GM21367 (cell line): ENCODE data around the gene PDE11A.
"Not testable (repeated sequence)": the region's sequence is repeated elsewhere in the genome, so short reads cannot be mapped to it uniquely, and the experiment has no call there.

Experiments
- ATAC-seq: cut with Tn5 transposase; IDR thresholded peaks from one replicate; pipeline ENCODE4 v1.9.1; 2021; ENCODE audit not compliant: unreplicated experiment

PDE11A gene

GRCh38 chr2:178074123-178075005, 1.8 kb upstream of the PDE11A start:
- ATAC-seq: no peak

DNA sequence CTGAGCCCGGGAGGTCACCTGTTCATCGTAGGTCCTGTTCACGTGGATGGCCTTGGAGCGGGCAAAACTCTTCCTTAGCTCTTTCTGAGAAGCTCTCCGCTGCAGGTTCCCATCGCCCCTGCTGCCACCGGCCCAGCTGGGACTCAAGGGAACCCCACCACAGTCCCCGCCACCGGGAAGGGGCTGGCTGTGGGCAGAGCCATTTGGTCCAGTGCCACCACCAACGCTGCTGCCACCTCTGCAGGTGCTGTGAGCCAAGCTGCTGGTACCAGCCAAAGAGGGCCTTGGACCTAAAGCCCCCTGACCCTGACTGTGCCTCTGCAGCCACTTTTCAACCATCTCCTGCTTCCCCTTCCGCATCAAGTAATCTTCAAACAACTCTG, 586 bp downstream of the PDE11A start:
- no peak for ATAC-seq

DNA sequence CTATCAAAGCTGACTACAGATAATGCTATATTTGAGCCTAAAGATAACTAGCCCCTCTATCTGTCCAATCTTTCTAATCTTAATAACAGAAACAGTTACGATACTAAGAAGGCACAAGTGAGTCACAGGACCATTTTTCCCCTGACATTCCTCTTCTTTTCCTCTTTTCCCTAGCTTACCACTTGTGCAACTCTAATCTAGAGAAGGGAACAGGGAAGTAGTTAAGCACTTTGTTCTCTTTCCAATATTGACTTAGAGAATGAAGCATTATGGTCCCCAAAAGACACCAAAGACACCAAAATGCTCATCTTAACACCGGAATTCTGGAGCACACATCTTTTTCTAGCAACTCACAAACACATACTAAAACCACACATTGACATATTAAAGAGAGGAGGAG, 1.8 kb downstream of the PDE11A start:
- ATAC-seq: no peak

DNA sequence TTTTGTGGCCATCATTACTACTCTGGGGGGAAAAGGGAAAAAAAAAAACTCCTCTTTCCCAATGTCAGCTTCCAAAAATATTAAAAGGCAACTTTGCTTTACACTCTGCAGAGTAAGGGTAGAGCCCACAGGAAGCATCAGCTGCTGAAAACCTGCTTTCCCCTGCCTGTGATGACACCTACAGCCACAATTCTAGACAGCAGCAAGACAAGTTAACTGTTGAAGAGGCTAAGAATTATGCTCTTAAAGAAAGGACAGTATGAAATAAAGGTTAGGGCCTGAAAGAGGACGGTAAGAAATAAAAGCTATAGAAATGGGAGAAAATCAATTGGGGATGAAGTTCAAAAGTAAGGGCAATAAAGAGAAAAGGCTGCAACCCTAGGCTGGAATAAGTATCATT, 3.0 kb downstream of the PDE11A start:
- no peak for ATAC-seq

DNA sequence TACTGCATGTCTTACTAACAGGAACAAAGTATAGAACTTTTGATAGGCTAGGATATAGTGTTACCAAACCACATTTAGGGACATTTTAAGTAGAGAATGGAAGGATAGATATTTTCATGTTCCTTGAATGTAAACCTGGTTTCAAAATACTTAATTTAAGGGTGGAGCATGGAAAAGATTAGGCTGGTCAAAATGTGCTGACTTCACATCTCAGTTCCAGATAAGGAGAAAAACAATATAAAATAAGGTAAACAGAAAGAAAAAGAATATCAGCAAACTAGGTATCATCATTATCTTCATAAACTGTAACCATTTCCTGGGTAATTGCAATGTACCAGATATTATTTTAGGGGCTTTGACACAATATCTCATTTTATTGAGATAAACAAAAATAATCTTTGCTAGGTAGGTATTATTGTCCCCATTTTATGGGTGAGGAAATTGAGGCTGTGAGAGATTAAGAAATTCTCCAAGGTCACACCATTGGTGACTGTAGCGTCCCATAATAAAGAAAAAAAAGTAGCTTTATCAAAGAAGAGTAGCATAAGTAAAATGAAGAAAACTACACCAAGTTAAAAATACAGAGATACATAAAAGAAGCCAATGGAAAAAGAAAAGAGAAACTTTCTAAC, 3.6 kb downstream of the PDE11A start:
- no peak for ATAC-seq

DNA sequence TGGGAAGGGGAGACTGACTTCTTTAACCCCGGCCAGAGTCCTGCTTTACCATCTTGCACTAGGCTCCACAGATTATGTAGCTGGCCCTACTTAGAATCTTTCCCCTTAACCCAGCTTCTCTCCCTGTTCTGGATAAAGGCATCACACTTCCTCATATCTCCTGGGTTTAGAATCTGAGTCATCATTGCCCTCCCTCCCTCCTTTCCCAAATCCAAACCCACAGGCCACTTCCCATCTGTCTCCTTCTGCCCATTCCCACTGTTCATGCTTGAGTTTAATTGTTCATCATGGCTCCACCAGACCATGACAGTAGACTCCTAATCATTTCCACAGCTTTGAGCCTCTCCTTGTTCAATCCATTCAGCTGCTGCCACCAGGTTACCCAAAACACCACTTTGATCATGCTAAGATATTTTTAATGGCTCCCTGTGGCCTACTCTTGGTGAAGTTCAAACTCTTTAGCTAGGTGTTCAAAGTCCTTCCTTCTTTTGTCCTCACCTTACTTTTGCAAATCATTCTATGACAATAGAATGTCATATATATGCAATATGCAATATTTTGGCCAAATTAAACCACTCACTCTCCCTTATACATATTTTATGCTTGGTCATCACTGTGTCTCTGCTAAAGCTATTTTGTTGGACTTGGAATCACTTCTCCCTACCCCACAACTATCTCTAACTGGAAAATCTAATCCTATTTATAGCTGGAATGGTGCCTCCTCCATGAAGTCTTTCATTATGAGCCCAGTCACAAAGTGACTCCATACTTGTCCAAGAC, 5.5 kb downstream of the PDE11A start:
- no peak for ATAC-seq

DNA sequence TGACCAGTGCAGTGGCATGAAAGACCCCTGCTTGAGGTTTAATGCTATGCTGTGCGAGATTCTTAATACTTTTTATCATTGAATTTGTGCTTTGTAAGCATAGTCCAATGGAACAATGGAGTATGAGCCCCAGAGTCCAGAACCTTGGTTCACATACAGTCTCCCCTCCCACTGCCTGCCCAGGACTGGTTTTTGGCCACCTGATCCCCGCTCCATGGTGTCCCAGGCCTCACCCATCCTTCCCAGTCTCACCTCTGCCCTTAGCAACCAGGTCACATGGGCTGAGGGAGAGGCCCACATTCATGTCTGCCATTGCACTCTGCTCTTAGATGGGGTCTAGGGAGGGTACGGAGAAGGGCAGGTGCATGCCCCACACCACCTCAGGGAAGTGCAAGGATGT, 6.3 kb downstream of the PDE11A start:
- no peak for ATAC-seq

DNA sequence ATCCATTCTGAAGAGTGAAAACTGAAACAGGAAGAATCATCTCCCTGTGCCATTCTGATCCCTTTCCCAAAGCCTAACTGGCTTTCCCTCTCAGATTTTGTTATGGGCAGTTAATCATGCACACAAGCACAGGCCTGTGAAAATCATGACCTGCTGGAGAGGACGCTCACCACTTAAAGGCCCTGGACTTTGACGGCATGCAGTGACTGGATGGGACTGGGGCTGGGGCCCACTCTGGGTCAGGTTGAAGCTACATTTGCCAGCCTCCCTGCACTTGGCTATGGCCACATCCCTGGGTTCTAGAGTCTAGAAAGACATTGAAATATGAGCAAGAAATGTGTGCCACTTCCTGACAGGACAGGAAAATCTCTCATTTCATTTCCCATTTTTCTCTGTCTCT, 12.9 kb downstream of the PDE11A start:
- ATAC-seq: no peak

GRCh38 chr2:178059111-178059510, 13.5 kb downstream of the PDE11A start:
- ATAC-seq: no peak

DNA sequence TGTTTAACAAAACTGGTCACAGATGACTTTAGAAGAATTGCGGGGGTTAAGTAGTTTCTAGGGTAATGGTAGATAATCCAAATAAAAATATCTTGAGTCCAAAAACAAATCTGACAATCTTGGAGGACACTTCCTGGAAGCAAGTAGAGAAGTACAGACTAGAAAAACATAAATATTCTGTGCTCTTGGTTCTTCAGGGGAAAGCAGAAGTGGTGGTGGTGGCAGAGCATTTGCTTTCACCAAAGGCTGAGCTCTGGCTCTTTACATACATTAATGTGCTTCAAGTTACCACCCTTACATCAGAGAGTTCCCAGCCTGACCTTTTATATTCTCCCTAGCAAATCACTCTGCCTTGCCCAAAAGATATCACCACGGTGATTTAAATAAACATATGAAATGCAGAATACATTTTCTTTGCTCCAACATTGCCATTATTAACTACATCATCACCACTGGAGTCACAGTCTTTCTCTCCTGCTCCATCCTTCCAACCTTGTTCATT, 15.3 kb downstream of the PDE11A start:
- no peak for ATAC-seq

- no peak for ATAC-seq
Measured at GRCh38 chr2:178056345-178056744, 16.2 kb downstream of the PDE11A start.

- not testable (repeated sequence) for ATAC-seq
Measured at GRCh38 chr2:178051257-178051656, 21.3 kb downstream of the PDE11A start.

DNA sequence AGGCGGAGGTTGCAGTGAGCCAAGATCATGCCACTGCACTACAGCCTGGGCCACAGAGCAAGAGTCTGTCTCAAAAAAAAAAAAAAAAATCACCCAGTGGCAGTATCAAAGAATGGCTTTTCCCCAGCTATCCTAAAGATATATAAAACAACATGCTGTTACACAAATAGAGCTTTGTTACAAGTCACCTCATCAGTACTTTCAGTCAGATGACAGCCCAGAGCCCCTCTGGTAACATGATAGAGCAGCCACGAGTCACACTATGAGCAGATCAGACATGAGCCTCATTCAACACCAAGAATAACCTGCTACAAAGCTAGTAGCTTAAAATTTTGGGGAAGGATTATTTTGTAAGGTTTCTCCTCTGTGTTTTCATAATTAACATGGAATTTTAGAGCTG, 25.2 kb downstream of the PDE11A start:
- no peak for ATAC-seq

DNA sequence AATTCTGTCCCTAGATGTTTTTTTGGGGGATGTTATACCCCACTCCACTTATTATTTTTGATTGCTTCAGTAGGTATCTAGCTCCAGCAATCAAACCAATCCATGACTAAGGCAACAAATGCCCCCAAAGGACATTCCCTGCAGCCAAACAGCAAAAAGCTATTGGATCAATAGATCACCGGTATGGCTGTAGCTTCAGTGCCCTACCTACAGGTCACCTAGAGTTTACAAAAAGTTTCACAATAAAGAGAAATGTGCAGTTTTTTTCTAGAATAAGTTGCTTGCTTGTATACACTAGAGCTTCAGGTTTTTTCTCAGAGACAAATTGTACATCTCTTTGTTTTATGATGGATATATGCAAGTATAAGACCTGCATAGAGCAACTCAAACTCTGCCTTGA, 27.7 kb downstream of the PDE11A start:
- ATAC-seq: no peak

DNA sequence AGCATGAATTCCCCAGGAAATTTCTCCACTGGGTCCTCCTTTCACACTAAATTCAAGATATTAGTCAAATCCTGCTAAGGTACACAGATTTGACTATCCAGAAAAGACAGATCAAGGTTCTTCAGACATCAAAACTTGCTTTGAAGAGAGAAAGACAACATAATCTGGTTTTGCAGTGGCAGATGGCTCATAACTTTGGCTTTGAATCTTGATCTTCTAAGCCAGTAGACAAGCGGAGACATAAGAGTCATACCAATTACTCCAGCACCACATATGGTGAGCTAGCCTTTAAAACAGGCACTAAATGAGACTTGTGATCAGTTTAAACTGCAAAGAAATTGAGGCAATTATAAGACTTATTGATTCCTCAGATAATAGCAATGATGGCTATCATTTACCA, 29.3 kb downstream of the PDE11A start:
- ATAC-seq: no peak

DNA sequence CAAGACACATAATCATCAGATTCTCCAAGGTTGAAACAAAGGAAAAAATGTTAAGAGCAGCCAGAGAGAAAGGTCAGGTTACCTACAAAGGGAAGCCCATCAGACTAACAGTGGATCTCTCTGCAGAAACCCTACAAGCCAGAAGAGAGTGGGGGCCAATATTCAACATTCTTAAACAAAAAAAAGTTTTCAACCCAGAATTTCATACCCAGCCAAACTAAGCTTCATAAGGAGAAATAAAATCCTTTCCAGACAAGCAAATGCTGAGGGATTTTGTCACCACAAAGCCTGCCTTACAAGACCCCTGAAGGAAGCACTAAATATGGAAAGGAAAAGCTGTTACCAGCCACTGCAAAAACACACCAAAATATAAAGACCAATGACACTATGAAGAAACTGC, 39.0 kb downstream of the PDE11A start:
- not testable (repeated sequence) for ATAC-seq

DNA sequence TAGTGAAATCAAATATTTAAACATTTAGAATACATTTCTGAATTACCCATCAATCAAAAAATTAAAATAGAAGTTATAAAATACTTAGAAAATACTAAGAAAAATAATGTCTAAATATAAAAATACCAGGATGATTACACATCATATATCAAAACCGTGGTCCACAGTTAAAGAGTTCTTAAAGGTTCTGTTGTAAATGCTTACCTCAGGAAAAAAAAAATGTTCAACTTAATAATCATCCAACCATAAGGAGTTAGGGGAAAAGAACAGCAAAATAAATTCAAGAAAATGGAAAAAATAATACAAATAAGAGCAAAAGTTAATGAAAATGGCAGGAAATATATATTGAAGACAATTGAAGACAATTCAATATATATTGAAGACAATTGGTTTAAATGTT, 43.2 kb downstream of the PDE11A start:
- no peak for ATAC-seq

DNA sequence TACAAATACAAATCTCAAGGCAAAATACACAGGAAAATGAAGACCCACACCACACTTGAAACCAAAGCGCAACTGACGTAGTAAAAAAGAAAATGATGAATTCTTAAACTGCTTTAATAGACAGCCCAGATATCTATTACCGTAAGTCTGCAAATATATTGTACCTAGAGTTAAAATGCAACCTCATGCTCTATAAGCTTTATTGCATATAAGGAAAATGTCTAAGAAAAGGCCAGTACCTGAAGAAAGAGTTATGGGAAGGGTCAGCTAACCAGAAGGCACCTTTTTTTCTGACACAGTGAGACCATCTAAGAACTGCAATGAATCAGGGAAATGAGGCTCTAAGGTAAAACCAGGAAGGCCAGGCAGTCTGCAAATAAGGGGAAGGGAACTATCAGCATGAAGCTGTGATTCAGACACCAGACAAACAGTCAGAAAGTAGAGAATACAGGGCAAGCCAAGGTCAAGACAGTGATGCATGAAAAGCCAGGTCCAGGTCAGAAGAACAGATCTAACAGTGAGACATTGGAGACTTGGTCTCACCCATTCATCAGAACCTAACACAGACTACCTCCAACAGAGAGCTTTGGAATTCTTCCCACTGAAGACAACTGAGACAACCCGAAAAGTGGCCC, 46.9 kb downstream of the PDE11A start:
- no peak for ATAC-seq

DNA sequence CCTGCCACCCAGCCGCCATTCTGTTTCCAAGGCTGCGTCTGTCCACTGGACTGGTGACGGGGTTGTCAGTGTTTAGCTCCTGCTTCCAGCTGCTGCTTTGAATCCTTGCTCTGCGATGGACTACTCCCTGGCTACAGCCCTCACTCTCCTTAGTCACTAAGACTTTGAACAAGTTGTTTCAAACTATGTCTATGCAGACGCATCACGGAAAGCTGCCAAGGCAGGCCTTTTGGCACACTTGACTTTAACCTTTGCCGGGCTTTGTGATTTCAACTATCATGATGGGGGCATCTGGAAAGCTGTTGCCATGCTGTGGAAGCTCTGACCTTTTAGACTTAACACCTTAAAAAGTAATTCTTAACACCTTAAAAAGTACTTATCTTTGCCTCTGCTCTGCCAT, 54.4 kb downstream of the PDE11A start:
- no peak for ATAC-seq

DNA sequence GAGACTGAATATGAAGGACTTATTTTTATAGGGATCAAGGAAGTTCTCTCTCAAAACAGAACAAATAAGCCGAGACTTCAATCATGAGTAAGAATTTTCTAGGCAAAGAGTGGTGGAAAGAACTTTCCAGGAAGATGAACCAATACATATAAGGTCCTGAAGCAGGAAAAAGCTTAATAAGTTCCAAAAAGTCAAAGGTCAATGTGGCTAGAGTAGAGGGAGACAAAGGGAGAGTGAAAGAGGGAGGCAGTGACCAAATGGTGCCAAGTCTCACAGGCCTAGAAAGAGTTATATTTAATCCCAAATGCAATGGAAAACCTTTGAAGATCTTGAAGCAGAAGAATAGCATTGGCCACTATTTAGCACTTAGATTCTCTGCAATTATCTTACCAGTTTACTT, 56.0 kb downstream of the PDE11A start:
- no peak for ATAC-seq

GRCh38 chr2:178012639-178013038, 59.9 kb downstream of the PDE11A start:
- ATAC-seq: no peak
